HS-5 (cell line): ENCODE measurements around the gene WFDC2.

Experiments used
- DNase-seq: peaks from one replicate; pipeline ENCODE4 v3.0.0-alpha.2; 2012; ENCODE audit warnings: low read depth

Gene WFDC2

GRCh38 chr20:45497971-45498494, 28.5 kb downstream of the WFDC2 start:
- DNase-seq, result no peak

DNA sequence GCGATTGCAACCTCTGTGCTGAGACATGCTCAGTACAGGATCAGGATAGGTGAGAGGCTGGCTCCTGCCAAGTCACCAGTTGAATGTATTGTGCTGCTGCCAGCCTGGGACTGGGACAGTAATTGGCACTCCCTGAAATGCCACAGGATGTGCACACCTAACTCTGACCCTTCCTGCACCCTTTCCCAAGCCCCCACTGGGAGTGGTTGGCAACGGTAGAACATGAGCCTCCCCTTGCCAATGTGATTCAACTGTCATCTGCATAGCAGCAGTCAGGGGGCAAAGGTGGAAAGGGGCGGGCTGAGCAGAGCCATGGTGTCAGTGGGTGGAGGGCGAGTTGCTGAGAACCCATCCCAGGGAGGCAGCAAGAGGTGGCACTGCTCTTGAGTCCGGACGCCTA, 30.5 kb downstream of the WFDC2 start:
- no peak for DNase-seq

GRCh38 chr20:45501600-45501999, 32.0 kb downstream of the WFDC2 start:
- DNase-seq, result no peak

GRCh38 chr20:45502561-45502960, 33.0 kb downstream of the WFDC2 start:
- DNase-seq, result no peak

- DNase-seq, result no peak
These were observed 33.9 kb downstream of the WFDC2 start for GRCh38 chr20:45503403-45503802.

GRCh38 chr20:45506398-45506797, 36.8 kb downstream of the WFDC2 start:
- DNase-seq, result no peak

GRCh38 chr20:45507011-45507820, 37.7 kb downstream of the WFDC2 start:
- DNase-seq, result no peak

DNA sequence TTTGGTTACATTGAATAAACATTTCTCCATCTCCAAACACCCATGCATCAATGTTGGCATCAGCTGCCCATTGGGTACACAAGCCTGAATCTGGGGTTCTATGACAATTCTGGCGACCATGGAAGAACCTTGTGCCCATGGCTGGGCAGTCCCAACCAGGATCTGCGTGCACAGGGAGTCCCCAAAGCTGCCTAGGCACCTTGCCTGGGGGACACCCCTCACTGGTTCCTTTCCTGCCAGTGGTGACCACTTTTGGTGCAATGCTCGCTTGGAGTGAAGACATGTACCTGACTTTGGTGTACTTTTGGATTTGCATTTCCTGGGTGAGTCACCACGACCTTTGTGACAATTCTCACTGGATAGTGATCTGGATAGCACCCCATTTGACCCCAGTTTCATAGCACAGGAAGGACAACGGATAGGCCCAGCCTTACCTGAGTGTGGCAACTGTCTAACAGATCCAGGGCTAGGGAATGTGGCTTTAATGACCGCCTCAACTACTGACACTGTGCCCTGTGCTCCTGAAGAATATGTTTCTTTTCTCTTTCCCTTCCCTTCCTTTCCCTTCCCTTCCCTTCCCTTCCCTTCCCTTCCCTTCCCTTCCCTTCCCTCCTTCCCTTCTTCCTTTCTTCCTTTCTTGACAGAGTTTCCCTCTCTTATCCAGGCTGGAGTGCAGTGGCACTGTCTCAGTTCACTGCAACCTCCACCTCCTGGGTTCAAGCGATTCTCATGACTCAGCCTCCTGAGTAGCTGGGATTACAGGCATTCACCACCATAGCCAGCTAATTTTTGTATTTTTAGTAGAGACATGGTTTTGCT, 38.7 kb downstream of the WFDC2 start:
- DNase-seq, result no peak

DNA sequence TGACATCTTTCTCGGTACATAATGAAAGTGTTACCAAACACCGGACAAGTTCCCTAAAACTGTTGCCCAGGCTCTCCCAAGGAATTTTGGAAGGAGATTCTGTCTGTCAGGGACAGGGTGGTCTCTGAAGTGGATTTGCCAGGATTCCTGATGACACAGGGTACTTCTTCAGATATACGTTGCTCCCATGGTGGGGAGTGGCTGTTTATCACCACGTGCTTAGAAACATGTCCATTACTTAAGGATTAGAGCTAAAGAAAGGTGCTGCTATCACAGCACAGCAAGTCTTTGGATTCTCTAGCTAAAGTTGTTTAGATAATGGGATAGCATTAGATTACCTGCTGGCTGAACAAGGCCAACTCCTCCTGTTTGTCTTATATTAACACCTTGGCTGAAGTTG, 39.5 kb downstream of the WFDC2 start:
- no peak for DNase-seq

DNA sequence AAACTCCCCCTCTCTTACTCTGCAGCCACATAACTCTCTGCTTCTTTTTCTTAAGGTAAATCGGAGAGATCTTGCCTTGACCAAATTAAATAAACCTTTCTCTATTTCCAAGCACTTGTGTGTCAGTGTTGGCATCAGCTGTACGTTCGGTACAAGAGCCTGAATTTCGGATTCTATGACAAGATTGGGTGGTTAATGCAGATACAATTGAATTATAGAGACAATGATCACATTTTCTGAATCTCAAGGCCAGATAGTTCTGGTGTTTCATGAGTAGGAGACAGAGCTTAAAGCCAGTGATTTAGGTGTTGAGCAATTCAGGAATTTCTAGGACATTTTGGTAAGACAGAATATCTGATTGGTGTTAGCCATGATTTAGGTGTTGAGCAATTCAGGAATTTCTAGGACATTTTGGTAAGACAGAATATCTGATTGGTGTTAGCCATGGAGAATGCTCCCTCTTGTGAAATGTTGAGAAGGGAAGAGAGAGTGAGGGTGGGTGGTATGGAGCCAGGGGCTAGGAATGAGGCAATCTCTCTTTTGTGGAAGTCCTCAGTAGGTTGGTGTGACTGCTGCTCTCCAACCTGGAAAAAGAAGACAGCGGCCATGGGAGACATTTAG, 40.8 kb downstream of the WFDC2 start:
- no peak for DNase-seq

GRCh38 chr20:45515147-45515913, 45.8 kb downstream of the WFDC2 start, which contains the start of gene SPINT3:
Gene SPINT3, minus strand, starts transcription at chr20:45515622. Its CDS starts 14 bp downstream, at chr20:45515608.
- DNase-seq, result no peak

- DNase-seq, result no peak
These were observed 48.7 kb downstream of the WFDC2 start for GRCh38 chr20:45518282-45518681.

DNA sequence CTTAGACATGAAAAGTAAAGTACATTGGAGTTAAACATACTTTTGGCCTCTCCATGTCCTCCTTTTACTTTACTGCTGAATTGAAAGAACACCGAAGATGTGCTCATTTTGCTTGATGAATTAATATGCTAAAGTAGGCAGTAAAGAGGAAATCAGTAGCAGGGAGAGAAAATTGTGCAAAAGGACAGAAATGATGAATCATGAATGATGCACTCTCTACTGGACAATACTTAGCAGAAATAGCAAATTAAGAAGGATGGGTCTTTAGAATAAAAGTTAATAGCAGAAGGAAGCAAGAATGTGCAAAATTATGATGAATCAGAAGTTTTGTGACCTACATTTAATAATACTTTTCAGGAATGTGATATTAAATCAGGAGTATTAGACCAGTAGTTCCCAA, 54.3 kb downstream of the WFDC2 start:
- DNase-seq, result no peak

- DNase-seq, result no peak
These were observed 57.7 kb downstream of the WFDC2 start for GRCh38 chr20:45527294-45527693.
